Hematopoietic multipotent progenitor cell (in vitro differentiated cells): Measurements from ENCODE around the gene RIPPLY3. TPM values are rescaled to one million over a fixed set of nuclear protein-coding genes. Genes with fewer than 3 reads are reported as not detected.

Experiments
- DNase-seq, 3 donors: peaks; one replicate each; pipeline ENCODE4 v3.0.0-alpha.2; 2011 to 2015; ENCODE audit warnings: low read depth in 2 of 3, low spot score in 2 of 3
- small RNA-seq: library from RNA; depleted of rRNA; stranded (forward); fragments of <200 nt; gene quantifications from one replicate; pipeline ENCODE3, GENCODE V24; 2012
- total RNA-seq: library from RNA; depleted of rRNA; stranded (reverse); fragments of >200 nt; gene quantifications from one replicate; pipeline ENCODE4 v1.2.3, GENCODE V29; 2012

RIPPLY3 gene
- total RNA-seq, 1 donor = under 0.01 TPM

DNA sequence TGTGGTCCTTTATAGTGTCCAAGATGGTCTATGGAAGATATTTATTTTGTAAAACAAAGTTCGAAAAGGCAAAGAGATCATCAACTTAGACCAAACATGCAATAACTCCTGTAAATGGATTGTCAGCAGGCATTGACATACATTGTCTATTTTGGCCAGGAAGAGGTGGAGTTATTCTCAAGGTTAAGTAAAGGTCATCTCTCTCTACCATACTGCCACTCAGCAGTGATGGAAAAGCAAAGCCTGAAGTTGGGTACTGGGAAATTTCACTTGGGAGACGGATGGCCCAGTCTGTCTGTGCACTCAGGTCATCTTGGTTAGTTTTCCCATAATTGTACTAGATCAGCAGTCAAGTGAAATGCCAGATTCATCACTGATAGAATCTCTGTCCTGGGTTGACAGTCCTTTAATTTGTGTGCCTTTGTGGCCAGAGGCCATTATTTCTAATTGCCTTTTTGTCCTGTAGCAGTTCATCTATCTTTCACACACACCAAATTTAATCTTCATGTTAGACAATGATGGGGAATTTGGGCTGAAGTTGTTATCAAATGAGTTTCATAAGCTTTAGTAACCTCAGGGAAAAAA lies 48.9 kb downstream of the RIPPLY3 start:
- no peak for DNase-seq

DNA sequence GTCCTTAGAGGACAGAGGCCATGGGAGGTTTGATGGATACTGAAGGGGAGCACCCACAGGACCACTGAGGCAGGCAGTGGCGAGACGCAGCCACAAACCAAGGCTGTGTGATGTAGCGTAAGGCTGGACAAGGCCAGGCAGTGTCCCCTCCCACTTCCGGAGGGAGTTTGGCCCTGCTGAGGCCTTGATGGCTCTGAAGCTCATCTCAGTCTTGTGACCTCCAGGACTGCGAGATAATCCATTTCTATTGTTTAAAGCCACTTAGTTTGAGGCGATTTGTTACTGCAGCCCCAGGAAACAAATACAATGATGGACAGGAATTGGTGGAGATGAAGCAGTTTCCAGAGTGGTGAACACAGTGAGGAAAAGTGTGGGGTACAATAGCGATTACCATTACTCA lies 51.1 kb downstream of the RIPPLY3 start:
- no peak for DNase-seq

DNA sequence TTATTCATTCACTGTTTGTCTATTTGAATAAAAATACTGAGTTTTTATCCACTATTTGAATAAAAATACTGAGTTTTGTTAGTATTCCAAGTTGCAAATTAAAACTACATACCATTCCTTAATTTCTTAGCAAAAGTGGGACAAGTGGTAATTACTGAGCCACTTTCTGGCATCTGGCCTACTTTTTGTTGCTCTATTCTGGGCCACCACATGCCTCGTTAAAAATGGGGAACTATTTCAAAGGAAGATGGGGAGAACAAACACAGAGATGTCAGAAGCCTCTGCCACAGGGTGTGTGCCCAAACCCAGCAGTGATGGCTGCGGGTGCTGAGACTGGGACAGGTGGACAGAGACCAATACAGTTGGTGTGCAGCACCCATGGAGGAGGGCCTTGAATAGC lies 51.8 kb downstream of the RIPPLY3 start:
- DNase-seq = peak in 1 of 3 donors; percentile 53

DNA sequence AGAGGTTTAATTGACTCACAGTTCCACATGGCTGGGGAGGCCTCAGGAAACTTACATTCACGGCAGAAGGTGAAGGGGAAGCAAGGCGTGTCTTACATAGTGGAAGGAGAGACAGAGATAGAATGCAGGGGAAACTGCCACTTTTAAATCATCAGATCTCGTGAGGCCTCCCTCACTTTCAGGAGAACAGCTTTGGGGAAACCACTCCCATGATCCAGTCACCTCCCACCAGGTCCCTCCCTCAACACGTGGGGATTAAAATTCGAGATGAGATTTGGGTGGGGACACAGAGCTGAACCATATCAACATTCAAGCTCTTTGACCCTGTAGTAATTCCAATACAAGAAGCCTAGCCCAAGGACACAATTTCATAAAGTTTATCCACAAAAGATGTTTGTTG lies 52.7 kb downstream of the RIPPLY3 start:
- DNase-seq = no peak

DNA sequence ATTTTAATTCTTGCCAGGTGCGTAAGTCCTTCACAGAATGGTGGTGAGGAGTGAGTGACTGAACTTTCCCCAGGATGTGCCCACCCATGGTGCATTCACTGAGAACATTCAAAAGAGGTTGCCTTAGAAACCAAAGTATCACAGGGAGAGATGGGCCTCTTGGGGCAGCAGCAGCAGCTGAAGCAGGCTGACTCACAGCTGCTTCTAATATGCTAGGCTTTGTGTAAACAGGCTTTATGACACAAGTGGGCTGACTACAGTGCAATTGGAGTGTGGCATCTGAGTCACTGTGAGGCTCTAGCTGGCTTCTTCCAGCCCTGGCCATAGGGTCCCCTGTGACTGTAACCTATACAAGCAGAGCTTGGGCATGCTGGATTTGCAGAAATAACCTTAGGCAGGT lies 53.8 kb downstream of the RIPPLY3 start:
- DNase-seq = peak in 2 of 3 donors; percentile 40 to 49

DNA sequence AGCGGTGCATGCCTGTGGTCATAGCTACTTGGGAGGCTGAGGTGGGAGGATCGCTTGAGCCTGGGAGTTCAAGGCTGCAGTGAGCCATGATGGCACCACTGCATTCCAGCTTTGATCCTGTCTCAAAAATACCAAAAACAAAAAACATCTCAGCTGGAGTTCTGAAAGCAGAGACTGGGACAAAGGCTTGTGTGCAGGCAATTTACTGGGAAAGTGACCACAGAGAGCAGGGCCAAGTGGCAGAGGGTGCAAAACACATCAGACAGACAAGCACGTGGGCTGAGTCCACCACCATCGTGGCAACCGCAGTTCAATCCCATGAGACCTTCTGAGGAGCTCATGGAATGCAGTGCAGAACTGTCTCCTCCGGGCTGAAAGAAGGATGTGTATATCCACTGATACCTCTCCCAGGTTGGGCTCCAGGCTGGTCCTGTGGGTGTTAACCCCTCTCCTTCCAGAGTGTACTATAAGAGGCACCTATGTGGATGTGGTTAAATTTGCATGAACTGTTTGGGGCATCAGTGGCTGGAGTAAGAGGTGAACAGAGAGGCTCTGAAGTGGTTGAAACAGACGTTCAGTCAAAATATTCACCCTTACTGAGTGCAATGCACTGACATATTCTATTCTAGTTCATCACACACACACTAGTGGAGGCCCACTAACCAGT lies 55.6 kb downstream of the RIPPLY3 start:
- no peak for DNase-seq

DNA sequence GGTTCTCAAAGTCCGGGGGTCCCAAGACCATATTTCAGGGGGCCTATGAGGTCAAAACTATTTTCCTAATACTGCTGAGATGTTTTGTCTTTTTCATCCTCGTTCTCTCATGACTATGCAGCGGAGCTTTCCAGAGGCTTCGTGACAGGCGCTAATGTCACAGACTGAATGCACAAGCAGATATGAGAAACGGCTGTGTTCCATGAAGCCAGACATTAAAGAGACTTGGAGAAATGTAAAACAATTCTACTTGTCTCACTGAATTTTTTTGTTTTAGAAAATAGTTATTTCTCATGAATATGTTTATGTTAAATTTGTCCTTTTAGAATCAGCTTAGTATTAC lies 56.1 kb downstream of the RIPPLY3 start:
- DNase-seq = no peak

DNA sequence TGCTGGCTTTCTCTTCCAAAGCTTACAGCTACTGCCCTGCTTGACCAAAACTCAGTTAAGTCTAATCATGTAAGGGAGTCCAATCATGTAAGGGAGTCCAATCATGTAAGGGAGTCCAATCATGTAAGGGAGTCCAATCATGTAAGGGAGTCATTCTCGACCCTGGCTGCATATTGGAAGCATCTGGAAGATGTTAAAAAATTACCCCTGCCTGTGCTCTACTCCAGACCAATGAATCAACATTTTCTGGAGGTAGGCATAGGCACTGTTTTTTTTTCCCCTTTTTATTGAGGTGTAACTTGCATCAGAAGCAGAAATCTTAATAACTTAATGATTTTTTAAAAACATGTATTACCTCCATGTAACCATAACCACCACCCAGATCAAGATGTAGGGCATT lies 56.9 kb downstream of the RIPPLY3 start:
- no peak for DNase-seq

DNA sequence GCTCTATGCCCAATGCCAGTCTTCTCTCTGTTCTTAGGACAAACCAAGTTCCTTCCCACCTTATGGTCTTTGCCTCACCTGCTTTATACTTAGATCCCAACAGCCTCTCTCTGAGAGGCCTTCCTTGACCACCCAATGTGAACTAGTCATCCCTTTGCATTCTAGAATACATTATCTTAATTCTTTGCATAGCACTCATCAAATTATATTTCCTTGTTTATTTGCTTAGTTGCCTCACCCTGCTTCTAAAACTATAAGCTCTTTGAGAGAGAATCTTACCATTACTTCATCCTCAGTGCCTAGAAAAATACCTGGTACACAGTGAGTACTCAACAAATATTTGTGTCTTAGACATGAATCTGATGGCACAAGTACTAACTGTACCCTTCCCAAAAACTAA lies 58.3 kb downstream of the RIPPLY3 start:
- DNase-seq = no peak

DNA sequence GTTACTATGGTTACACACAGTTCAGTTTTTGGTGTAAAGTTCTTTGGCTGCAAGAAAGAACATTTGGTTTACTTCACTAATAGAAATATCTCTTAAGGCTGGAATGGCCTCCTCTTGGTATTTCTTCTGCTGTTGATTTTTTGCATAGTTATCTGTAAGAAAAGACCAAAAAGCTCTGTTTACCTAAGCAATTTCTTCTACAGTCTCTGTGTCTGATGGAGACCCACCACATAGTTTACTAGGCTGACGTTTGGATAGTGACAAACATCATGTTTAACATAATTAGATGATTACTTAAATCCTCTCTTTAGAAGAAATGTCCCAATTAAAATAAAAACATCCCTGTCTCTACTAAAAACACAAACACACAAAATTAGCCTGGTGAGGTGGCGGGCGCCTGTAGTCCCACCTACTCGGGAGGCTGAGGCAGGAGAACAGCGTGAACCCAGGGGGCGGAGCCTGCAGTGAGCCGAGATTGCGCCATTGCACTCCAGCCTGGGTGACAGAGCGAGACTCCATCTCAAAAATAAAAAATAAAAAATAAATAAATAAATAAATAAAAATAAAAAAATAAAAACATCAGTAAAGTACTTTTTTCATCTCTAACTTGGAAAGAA lies 59.2 kb downstream of the RIPPLY3 start:
- DNase-seq = no peak

Small RNAs within 50 kb of the gene (small RNA-seq; reads per million reads assigned to genes)
- gene RF00019 (not detected), gene RNU6-696P (not detected)

Other genes starting within 250 kb of the RIPPLY3 start
- gene HLCS, start 40.0 kb upstream of the RIPPLY3 start, total RNA-seq = 11.0 TPM
- 5.7 TPM for gene PIGP, start 66.4 kb downstream of the RIPPLY3 start, total RNA-seq
- gene TTC3, start 66.6 kb downstream of the RIPPLY3 start, total RNA-seq = 80.2 TPM